Measurements from ENCODE around the gene LRRC55. TPM values are rescaled to one million over a fixed set of nuclear protein-coding genes. Genes with fewer than 3 reads are reported as not detected.

The LRRC55 gene
- total RNA-seq, 1 experiment from 2014 or later, result 0.79 TPM

GRCh38 chr11:57233702-57234101, 51.9 kb downstream of the LRRC55 start:
- Mint-ChIP-seq H3K27ac (no peak overlapping the region), H3K36me3 (no peaks in the 10 kb centered on the region), H3K4me1 (peaks cover 44% of the 10 kb centered on the region), H3K27me3 (ENCODE audit: low read depth) (peaks cover 25% of the 10 kb centered on the region), H3K9me3 (no peaks in the 10 kb centered on the region; the same call in 1 of the 2 replicates), H3K4me3 (no peak overlapping the region)
- ChIA-PET POLR2A (no interaction called here), CTCF (interaction anchor here (1.7 to 8.0 kb wide), 2 partner anchors 16 kb away, joined by 14 to 72 read pairs; no protein-coding TSS in a partner anchor)
- ATAC-seq, result no peak
- TF ChIP-seq, protein P1, sequence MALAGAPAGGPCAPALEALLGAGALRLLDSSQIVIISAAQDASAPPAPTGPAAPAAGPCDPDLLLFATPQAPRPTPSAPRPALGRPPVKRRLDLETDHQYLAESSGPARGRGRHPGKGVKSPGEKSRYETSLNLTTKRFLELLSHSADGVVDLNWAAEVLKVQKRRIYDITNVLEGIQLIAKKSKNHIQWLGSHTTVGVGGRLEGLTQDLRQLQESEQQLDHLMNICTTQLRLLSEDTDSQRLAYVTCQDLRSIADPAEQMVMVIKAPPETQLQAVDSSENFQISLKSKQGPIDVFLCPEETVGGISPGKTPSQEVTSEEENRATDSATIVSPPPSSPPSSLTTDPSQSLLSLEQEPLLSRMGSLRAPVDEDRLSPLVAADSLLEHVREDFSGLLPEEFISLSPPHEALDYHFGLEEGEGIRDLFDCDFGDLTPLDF (CRISPR knock-in tag; IDR thresholded peaks at IDR 0.05), result no peak
- no peak for TF ChIP-seq KAT7 (CRISPR knock-in tag; IDR thresholded peaks at IDR 0.05; ENCODE audit: borderline replicate concordance)
- TF ChIP-seq NR1H2 (CRISPR knock-in tag; IDR thresholded peaks at IDR 0.05), result no peak
- TF ChIP-seq, protein P2, sequence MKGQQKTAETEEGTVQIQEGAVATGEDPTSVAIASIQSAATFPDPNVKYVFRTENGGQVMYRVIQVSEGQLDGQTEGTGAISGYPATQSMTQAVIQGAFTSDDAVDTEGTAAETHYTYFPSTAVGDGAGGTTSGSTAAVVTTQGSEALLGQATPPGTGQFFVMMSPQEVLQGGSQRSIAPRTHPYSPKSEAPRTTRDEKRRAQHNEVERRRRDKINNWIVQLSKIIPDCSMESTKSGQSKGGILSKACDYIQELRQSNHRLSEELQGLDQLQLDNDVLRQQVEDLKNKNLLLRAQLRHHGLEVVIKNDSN (CRISPR knock-in tag; IDR thresholded peaks at IDR 0.05), result no peak
- TF ChIP-seq NFATC4 (CRISPR knock-in tag; IDR thresholded peaks at IDR 0.05), result no peak
- no peak for TF ChIP-seq NFE2L1 (CRISPR knock-in tag; IDR thresholded peaks at IDR 0.05)
- no peak for TF ChIP-seq ERG (CRISPR knock-in tag; IDR thresholded peaks at IDR 0.05)
- no peak for TF ChIP-seq SMAD4 (CRISPR knock-in tag; IDR thresholded peaks at IDR 0.05)
- TF ChIP-seq, protein P3, sequence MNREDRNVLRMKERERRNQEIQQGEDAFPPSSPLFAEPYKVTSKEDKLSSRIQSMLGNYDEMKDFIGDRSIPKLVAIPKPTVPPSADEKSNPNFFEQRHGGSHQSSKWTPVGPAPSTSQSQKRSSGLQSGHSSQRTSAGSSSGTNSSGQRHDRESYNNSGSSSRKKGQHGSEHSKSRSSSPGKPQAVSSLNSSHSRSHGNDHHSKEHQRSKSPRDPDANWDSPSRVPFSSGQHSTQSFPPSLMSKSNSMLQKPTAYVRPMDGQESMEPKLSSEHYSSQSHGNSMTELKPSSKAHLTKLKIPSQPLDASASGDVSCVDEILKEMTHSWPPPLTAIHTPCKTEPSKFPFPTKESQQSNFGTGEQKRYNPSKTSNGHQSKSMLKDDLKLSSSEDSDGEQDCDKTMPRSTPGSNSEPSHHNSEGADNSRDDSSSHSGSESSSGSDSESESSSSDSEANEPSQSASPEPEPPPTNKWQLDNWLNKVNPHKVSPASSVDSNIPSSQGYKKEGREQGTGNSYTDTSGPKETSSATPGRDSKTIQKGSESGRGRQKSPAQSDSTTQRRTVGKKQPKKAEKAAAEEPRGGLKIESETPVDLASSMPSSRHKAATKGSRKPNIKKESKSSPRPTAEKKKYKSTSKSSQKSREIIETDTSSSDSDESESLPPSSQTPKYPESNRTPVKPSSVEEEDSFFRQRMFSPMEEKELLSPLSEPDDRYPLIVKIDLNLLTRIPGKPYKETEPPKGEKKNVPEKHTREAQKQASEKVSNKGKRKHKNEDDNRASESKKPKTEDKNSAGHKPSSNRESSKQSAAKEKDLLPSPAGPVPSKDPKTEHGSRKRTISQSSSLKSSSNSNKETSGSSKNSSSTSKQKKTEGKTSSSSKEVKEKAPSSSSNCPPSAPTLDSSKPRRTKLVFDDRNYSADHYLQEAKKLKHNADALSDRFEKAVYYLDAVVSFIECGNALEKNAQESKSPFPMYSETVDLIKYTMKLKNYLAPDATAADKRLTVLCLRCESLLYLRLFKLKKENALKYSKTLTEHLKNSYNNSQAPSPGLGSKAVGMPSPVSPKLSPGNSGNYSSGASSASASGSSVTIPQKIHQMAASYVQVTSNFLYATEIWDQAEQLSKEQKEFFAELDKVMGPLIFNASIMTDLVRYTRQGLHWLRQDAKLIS (CRISPR knock-in tag; IDR thresholded peaks at IDR 0.05; ENCODE audit: borderline replicate concordance), result no peak
- no peak for TF ChIP-seq ZNF138 (CRISPR knock-in tag; conservative IDR thresholded peaks at IDR 0.05)
- TF ChIP-seq GABPB1 (CRISPR knock-in tag; IDR thresholded peaks at IDR 0.05), result no peak
- no peak for TF ChIP-seq ZNF121 (CRISPR knock-in tag; IDR thresholded peaks at IDR 0.05)
- TF ChIP-seq, protein P4, sequence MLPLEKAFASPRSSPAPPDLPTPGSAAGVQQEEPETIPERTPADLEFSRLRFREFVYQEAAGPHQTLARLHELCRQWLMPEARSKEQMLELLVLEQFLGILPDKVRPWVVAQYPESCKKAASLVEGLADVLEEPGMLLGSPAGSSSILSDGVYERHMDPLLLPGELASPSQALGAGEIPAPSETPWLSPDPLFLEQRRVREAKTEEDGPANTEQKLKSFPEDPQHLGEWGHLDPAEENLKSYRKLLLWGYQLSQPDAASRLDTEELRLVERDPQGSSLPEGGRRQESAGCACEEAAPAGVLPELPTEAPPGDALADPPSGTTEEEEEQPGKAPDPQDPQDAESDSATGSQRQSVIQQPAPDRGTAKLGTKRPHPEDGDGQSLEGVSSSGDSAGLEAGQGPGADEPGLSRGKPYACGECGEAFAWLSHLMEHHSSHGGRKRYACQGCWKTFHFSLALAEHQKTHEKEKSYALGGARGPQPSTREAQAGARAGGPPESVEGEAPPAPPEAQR (CRISPR knock-in tag; IDR thresholded peaks at IDR 0.05), result no peak
- DNase-seq (ENCODE audit: low spot score), result no peak

GRCh38 chr11:57235761-57236703, 54.3 kb downstream of the LRRC55 start:
- ATAC-seq (no peak), DNase-seq (ENCODE audit: low spot score) (no peak)
- TF ChIP-seq KAT7 (CRISPR knock-in tag; IDR thresholded peaks at IDR 0.05; ENCODE audit: borderline replicate concordance) (no peak), ERG (CRISPR knock-in tag; IDR thresholded peaks at IDR 0.05) (no peak), MLX (CRISPR knock-in tag; IDR thresholded peaks at IDR 0.05) (no peak), ZNF121 (CRISPR knock-in tag; IDR thresholded peaks at IDR 0.05) (no peak), ZNF219 (CRISPR knock-in tag; IDR thresholded peaks at IDR 0.05; ENCODE audit: borderline replicate concordance) (no peak)
- TF ChIP-seq, protein P2 (CRISPR knock-in tag; IDR thresholded peaks at IDR 0.05), result no peak
- TF ChIP-seq, protein P5, sequence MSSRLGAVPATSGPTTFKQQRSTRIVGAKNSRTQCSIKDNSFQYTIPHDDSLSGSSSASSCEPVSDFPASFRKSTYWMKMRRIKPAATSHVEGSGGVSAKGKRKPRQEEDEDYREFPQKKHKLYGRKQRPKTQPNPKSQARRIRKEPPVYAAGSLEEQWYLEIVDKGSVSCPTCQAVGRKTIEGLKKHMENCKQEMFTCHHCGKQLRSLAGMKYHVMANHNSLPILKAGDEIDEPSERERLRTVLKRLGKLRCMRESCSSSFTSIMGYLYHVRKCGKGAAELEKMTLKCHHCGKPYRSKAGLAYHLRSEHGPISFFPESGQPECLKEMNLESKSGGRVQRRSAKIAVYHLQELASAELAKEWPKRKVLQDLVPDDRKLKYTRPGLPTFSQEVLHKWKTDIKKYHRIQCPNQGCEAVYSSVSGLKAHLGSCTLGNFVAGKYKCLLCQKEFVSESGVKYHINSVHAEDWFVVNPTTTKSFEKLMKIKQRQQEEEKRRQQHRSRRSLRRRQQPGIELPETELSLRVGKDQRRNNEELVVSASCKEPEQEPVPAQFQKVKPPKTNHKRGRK (CRISPR knock-in tag; IDR thresholded peaks at IDR 0.05; ENCODE audit: borderline replicate concordance), result no peak
- Mint-ChIP-seq H3K36me3 (no peaks in the 10 kb centered on the region), H3K27ac (no peak overlapping the region), H3K27me3 (ENCODE audit: low read depth) (peaks cover 16% of the 10 kb centered on the region), H3K9me3 (no peaks in the 10 kb centered on the region), H3K4me3 (no peak overlapping the region), H3K4me1 (peaks cover 45% of the 10 kb centered on the region)
- ChIA-PET POLR2A (no interaction called here), CTCF (interaction anchor here (8.0 kb wide), 1 partner anchor 13 kb away, joined by 72 read pairs; no protein-coding TSS in a partner anchor)

Measured in WTC11 (cell line).